Measurements from ENCODE around the gene KCNS1. TPM values are rescaled to one million over a fixed set of nuclear protein-coding genes. Genes with fewer than 3 reads are reported as not detected.

KCNS1 gene
- total RNA-seq, 1 experiment from 2014 or later: 0.98 TPM

GRCh38 chr20:45121388-45121787 lies 20.5 kb upstream of the KCNS1 start:
- no peak overlapping the region for H3K27ac Mint-ChIP-seq
- Histone ChIP-seq H2BK15ac (ENCODE audit: low read depth, low read length) (no peak overlapping the region), H3K9ac (ENCODE audit: extremely low read depth, insufficient read length, low read length) (no peak overlapping the region), H3K23me2 (ENCODE audit: insufficient read length, low read depth, low read length, poor library complexity, severe bottlenecking) (no peaks in the 10 kb centered on the region), H3K9me3 (ENCODE audit: control insufficient read depth, low read depth, low read length) (no peaks in the 10 kb centered on the region), H3K4me2 (ENCODE audit: insufficient read depth, insufficient read length, low read length) (no peak overlapping the region), H3K27ac (ENCODE audit: insufficient read length, low read depth, low read length) (no peak overlapping the region), H2BK12ac (ENCODE audit: insufficient read length, low read depth, low read length) (no peak overlapping the region), H4K5ac (ENCODE audit: insufficient read length, low read depth, low read length) (no peak overlapping the region), H3K56ac (ENCODE audit: insufficient read length, low read depth, low read length) (no peak overlapping the region), H3T11ph (ENCODE audit: low read length) (no peak overlapping the region), H2BK120ac (ENCODE audit: low read depth, low read length, poor library complexity, severe bottlenecking) (no peak overlapping the region), H3K18ac (ENCODE audit: insufficient read length, low read depth, low read length) (no peak overlapping the region), H2BK20ac (ENCODE audit: low read depth, low read length, poor library complexity, severe bottlenecking) (no peak overlapping the region), H3K79me1 (ENCODE audit: insufficient read depth, low read depth, low read length, poor library complexity, severe bottlenecking) (no peaks in the 10 kb centered on the region), H3K23ac (ENCODE audit: insufficient read length, low read depth, low read length) (no peak overlapping the region), H4K20me1 (ENCODE audit: control insufficient read depth, insufficient read depth, insufficient read length) (no peaks in the 10 kb centered on the region), H4K91ac (ENCODE audit: insufficient read length, low read depth, low read length) (no peak overlapping the region), H2AK5ac (ENCODE audit: insufficient read length, low read length) (no peak overlapping the region), H2AFZ (ENCODE audit: low read length) (no peak overlapping the region), H3K14ac (ENCODE audit: insufficient read depth, low read length) (no peak overlapping the region), H3K4me1 (ENCODE audit: insufficient read depth, low read length) (no peaks in the 10 kb centered on the region), H3K27me3 (ENCODE audit: insufficient read depth, low read length) (no peaks in the 10 kb centered on the region), H3K4ac (ENCODE audit: low read depth, low read length) (no peak overlapping the region), H2BK5ac (ENCODE audit: insufficient read length, low read length) (no peak overlapping the region), H4K8ac (replicated peaks; ENCODE audit: insufficient read length, low read depth, low read length) (no peak overlapping the region), H3K79me2 (ENCODE audit: insufficient read depth, low read length) (no peaks in the 10 kb centered on the region)
- no CpG with 5 or more reads among the region's 2 CpGs for WGBS (ENCODE audit: extremely low coverage, insufficient read length, low lambda C conversion rate)
- no peak overlapping the region for H3K4me3 Mint-ChIP-seq
- H3K9me3 Mint-ChIP-seq: peaks cover 0 to 3% of the 10 kb centered on the region in 2 experiments; a peak in 3 of 5 replicates
- peaks cover 15% of the 10 kb centered on the region for H3K27me3 Mint-ChIP-seq (ENCODE audit: low read depth)
- no peaks in the 10 kb centered on the region for H3K4me1 Mint-ChIP-seq
- no peaks in the 10 kb centered on the region for H3K36me3 Mint-ChIP-seq (ENCODE audit: insufficient read depth in 1 of 3, low read depth in 3 of 3)
- no peak for TF ChIP-seq CTCF (conservative IDR thresholded peaks at IDR 0.05)
- no peak for DNase-seq
